Glomerular visceral epithelial cell (primary cell): Measurements from ENCODE around the gene LIPM.
"Not testable (repeated sequence)": the region's sequence is repeated elsewhere in the genome, so short reads cannot be mapped to it uniquely, and the experiment has no call there.

Source experiments
- DNase-seq: peaks from one replicate; pipeline ENCODE4 v3.0.0-alpha.2; 2016; ENCODE audit errors: extremely low spot score

LIPM gene

GRCh38 chr10:88803641-88804040, 1.1 kb downstream of the LIPM start:
- DNase-seq: no peak

DNA sequence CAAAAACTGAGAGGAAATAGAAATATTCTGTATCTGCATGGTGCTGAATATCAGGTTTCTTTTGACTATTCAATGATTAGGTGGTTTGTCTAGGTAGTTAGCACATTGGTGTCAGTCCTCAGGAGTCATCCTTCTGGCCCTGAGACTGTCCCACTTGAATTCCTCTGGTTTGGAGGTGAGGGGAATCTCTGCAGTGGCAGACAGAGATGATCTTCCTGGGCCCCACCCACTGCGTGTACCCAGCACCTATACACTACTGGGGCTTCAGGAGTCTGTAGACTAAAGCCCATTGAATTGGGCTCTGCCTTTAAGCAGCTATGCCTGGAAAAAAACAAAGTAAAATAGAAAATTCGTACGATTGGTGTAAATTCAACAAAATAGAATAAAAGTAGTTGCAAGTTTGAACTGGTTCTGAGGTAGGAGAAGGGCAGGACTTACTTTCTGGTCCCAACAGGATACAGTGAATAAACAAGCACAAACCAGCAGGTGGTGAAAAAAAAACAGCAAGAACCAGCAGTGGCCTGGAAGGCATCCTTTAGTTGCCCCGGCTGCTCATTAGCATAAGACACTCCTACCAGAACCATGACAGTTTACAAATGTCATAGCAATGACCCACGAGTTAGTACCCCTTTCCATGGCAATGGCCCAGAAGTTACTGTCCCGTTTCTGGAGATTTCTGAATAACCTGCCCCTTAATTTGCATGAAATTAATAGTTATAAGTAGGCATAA, 1.7 kb downstream of the LIPM start:
- no peak for DNase-seq

GRCh38 chr10:88805361-88805760, 2.8 kb downstream of the LIPM start:
- no peak for DNase-seq

DNA sequence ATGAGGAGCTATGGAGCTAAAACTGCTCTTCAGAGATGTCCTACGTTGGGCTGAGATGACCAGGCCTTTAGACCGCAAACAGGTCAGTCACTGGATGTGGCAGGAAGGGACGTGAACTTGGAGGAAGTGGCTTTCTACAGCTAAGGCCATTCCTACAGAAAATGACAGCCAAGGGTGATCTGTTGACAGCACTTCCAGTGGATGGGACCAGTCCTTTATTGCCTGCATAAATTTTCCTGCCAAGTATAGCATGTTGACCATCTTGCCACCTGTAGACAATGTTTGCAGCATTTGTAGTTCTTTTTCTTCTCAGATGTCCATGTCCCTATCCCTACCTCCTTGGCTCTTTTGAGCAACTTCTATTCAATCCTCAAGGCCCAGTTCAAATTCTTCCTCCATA, 3.4 kb downstream of the LIPM start:
- no peak for DNase-seq

GRCh38 chr10:88809621-88810020, 7.1 kb downstream of the LIPM start:
- no peak for DNase-seq

- DNase-seq: peak; percentile 55
Measured at GRCh38 chr10:88810196-88810961, 7.8 kb downstream of the LIPM start.

- no peak for DNase-seq
Measured at GRCh38 chr10:88813200-88813599, 10.7 kb downstream of the LIPM start.

DNA sequence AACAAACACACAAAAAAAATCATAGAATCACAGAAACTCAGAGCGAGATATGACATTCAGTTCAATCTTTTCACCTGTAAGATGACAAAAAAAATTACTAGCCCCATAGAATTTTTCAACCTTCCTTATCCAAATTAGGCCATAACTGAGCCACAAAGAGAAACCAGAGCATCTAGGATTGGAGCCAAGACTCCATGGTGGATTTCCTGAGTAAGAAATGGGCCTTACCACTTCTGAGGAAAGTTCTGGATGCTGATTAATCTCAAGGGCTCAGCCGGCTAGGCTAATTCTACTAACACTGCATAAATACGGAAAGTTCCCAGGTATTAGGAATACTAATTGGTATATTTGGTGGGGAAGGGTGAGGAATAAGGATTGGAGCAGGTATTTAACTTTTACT, 16.8 kb downstream of the LIPM start:
- DNase-seq: no peak

GRCh38 chr10:88820748-88821401, 18.3 kb downstream of the LIPM start:
- no peak for DNase-seq

DNA sequence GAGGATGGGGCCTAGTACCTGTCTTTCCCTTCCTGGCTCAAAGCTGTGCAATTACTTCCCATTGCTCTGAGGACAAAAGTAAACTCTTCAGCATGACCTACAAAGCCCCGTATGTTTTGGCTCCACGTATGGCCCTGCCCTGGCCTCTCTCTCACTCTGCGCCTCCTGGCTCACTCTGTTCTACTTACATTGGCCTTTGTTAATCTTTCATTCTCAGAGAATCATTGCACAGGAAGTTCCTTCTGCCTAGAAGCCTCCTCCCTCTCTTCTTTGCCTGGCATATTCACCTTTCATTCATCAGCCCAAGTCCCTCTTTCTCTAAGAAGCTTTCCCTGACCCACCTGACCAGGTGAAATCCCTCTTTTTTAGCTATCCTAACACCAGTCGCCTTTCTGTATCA, 23.9 kb downstream of the LIPM start:
- no peak for DNase-seq

DNA sequence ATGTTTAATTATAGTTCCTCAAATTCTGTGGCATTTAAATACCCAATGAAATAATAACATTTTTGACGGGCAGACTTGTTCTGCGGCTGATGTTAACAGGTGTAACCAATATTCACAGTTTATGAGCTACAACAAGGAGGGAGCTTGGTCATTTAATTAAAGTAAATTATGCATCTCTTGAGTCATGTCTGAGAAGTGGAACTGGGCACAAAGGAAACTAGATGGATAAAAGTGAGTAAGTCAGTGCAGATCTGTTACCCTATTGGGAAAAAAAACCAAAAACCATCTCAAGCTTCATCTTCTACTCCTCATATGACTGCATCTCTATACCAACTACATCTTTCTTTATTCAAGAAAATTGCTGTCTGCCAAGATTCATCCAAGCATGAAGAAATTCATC, 25.1 kb downstream of the LIPM start:
- no peak for DNase-seq

- DNase-seq: no peak
Measured at GRCh38 chr10:88828310-88828709, 25.8 kb downstream of the LIPM start.

GRCh38 chr10:88830643-88831268, 28.2 kb downstream of the LIPM start:
- no peak for DNase-seq

- DNase-seq: no peak
Measured at GRCh38 chr10:88831709-88832108, 29.2 kb downstream of the LIPM start.

DNA sequence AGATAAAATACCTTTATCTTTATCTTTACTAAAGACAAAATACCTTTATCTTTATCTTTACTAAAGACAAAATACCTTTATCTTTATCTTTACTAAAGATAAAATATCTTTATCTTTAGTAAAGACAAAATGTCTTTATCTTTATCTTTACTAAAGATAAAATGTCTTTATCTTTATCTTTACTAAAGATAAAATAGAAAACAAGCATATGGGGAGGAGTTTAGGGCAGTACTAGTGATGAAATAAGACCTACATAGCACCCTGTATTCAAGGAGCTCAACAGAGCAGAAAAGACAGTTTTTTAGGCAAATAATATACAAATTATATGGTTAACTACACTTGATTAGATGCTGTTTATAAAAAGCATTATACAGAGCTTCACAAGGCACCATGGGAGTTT, 29.8 kb downstream of the LIPM start:
- DNase-seq: no peak

DNA sequence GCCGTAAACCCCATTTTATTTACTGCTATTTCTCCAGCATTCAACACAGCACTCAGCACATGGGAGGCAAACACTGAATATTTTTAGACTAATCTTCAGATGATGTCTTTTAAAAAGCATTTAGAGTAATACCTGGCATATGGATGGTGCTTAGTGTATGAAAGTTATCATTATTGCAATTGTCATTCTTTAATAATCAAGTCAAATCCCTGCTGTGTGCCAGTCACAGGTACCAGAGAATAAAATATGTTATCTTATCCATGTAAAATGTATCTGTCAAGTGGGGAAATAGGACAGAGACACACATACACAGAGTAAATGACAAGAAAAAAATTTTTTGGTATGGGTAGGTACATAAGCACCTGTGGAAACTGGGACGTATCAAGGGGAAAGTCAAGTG, 30.6 kb downstream of the LIPM start:
- no peak for DNase-seq

- no peak for DNase-seq
Measured at GRCh38 chr10:88833723-88834122, 31.2 kb downstream of the LIPM start.

DNA sequence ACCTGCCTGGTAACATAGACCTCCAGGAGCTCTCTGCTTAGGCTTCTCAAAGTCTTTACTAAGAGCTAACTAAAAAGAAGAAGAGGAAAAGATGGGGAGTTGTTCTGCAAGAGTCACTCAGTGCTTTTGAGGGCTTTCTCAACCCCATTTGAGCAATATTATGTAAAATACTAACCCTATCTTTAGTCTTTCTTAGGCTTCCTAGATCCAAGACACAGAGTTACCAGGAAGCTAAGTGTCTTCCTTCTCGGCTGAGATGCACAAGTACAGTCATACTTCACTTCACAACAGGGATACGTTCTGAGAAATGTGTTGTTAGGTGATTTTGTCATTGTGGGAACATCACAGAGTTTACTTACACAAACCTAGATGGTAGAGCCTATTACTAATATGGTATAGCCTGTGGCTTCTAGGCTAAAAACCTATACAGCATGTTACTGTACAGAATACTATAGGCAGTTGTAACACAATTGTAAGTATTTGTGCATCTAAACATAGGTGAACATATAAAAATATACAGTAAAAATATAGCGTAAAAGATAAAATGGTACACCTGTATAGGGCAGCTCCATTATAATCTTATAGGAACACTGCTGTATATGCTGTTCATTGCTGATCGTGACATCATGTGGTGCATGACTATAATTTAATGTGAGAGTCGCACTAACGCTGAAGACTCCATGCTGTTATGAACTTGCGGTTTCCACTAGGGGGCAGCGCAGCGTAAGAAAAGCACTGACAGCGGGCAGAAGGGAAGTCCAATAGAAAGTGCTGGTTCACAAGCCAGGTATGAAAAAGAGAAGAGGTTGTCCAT, 32.8 kb downstream of the LIPM start:
- peak; percentile 85 for DNase-seq

- DNase-seq: no peak
Measured at GRCh38 chr10:88835910-88836221, 33.3 kb downstream of the LIPM start.

GRCh38 chr10:88837632-88838031, 35.1 kb downstream of the LIPM start:
- DNase-seq: not testable (repeated sequence)

- DNase-seq: no peak
Measured at GRCh38 chr10:88838766-88839350, 36.3 kb downstream of the LIPM start.
